ENCODE measurements around the gene VAMP5. TPM values are rescaled to one million over a fixed set of nuclear protein-coding genes. Genes with fewer than 3 reads are reported as not detected.
"Not testable (repeated sequence)": the region's sequence is repeated elsewhere in the genome, so short reads cannot be mapped to it uniquely, and the experiment has no call there.

Gene VAMP5
- total RNA-seq, 1 donor from 2014 or later = 31.7 TPM

GRCh38 chr2:85601771-85602475 lies 17.7 kb downstream of the VAMP5 start:
- Mint-ChIP-seq H3K4me3 (peak overlapping the region; percentile 86), H3K4me1 (ENCODE audit: low read depth) (peaks cover 18% of the 10 kb centered on the region), H3K27ac (no peak overlapping the region), H3K27me3 (ENCODE audit: insufficient read depth) (no peaks in the 10 kb centered on the region), H3K9me3 (no peaks in the 10 kb centered on the region), H3K36me3 (ENCODE audit: low read depth) (peaks cover 10% of the 10 kb centered on the region)
- DNase-seq (ENCODE audit: low spot score) = no peak
- intact Hi-C loops (cut with micrococcal nuclease) = loop anchor here (1.0 to 2.0 kb wide), 5 partner anchors 9 to 184 kb away; partner anchors contain the start of genes MAT2A, SH2D6, USP39 and VAMP5

GRCh38 chr2:85602476-85603234 lies 18.4 kb downstream of the VAMP5 start, which contains the start of gene TMEM150A:
Gene TMEM150A (minus strand): TSS chr2:85602698. CDS start chr2:85601948, 750 bp downstream.
- Mint-ChIP-seq H3K36me3 (ENCODE audit: low read depth) (peaks cover 13% of the 10 kb centered on the region), H3K4me3 (peak within 1 kb of the TSS; percentile 87), H3K4me1 (ENCODE audit: low read depth) (peaks cover 11% of the 10 kb centered on the region), H3K27me3 (ENCODE audit: insufficient read depth) (no peaks in the 10 kb centered on the region), H3K27ac (peak within 1 kb of the TSS; percentile 35), H3K9me3 (no peaks in the 10 kb centered on the region)
- intact Hi-C loops (cut with micrococcal nuclease) = loop anchor here (1.0 to 2.0 kb wide), 7 partner anchors 7 to 184 kb away; partner anchors contain the start of genes GGCX, MAT2A, RNF181 and SH2D6
- DNase-seq (ENCODE audit: low spot score) = peak; percentile 80

GRCh38 chr2:85604133-85604444 lies 19.9 kb downstream of the VAMP5 start:
- H3K4me3 Mint-ChIP-seq; DNase-seq (ENCODE audit: low spot score); H3K27ac Mint-ChIP-seq; H3K9me3 Mint-ChIP-seq; intact Hi-C loops (cut with micrococcal nuclease); H3K27me3 Mint-ChIP-seq (ENCODE audit: insufficient read depth): not testable (repeated sequence)
- Mint-ChIP-seq H3K36me3 (ENCODE audit: low read depth) (peaks cover 21% of the 10 kb centered on the region), H3K4me1 (ENCODE audit: low read depth) (peaks cover 17% of the 10 kb centered on the region)

DNA sequence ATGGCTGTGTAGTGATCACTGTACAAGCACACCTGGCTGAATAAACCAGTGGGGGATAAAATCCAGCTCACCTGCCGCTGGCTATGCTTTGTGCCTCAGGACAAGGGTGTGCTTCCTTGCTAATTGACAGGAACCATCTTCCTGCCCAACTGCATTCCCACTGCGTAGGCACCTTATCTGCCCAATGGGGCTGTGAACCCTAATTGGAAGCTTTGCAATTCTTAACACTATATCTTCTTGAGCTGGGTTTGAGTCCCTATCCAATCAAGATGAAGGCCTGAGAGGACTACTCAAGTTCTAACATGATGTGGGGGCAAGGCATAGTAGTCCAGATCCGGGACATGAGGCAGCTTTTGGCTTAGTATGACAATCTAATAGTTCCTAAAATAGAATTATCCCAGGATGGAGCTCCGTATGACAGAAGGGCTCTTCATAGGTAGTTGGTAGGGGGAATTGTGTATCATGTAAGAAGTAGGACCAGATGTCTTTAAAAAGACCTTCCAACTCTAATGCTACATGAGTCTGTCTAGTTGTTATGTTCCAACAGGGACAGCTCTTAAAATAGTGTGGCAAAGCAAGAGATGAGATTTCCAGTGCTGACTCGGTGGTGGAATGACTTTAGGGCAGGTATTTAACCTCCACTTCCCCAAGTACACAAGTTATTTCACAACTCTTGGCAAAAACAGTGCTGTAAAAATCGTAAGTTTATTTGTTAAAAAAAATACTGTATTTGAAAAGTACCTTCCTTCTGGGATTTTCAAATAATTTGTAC lies 20.5 kb downstream of the VAMP5 start:
- peaks cover 22% of the 10 kb centered on the region for H3K36me3 Mint-ChIP-seq (ENCODE audit: low read depth)
- H3K27ac Mint-ChIP-seq = no peak overlapping the region
- intact Hi-C loops (cut with micrococcal nuclease) = no loop called here
- DNase-seq (ENCODE audit: low spot score) = no peak
- H3K9me3 Mint-ChIP-seq = no peaks in the 10 kb centered on the region
- H3K4me3 Mint-ChIP-seq = peak overlapping the region; percentile 26
- H3K27me3 Mint-ChIP-seq (ENCODE audit: insufficient read depth) = no peaks in the 10 kb centered on the region
- H3K4me1 Mint-ChIP-seq (ENCODE audit: low read depth) = peaks cover 17% of the 10 kb centered on the region

DNA sequence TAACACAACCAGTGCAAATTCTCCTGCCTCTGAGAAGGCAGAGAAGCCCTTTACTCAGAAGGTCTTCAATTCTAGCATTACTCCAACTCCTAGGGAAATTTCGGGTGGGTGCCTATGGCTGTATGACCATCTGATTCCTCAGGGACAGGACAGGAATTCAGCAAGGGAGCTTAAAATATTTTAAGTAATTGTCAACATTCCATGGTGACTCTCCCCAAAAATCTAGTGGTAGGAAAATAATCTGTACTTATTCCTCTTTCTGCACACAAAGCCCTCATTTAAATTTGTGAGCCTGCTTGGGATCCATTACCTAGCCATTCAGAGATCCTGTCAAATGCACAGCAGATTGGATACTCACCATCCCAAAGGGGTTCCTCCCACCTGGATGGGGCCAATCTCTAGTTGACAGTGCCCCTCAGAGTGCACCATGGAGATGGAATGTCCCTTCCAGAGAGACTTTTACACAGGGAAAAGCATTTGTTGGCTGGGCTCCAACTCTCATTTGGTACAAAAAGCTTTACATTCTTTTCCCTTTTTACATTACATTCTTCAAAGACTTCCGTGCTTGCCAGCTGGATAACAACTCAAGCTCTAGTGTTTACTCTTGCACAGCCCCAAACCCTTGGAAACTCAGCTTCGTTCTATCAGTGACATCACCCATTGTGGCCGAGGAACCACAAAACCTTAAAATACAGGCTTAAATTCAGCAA lies 21.3 kb downstream of the VAMP5 start:
- Mint-ChIP-seq H3K27ac (no peak overlapping the region), H3K4me3 (no peak overlapping the region), H3K36me3 (ENCODE audit: low read depth) (peaks cover 26% of the 10 kb centered on the region), H3K4me1 (ENCODE audit: low read depth) (peaks cover 23% of the 10 kb centered on the region), H3K27me3 (ENCODE audit: insufficient read depth) (no peaks in the 10 kb centered on the region), H3K9me3 (no peaks in the 10 kb centered on the region)
- DNase-seq (ENCODE audit: low spot score) = no peak
- intact Hi-C loops (cut with micrococcal nuclease) = no loop called here

GRCh38 chr2:85606116-85606455 lies 21.9 kb downstream of the VAMP5 start:
- no peaks in the 10 kb centered on the region for H3K9me3 Mint-ChIP-seq
- intact Hi-C loops (cut with micrococcal nuclease) = no loop called here
- peaks cover 26% of the 10 kb centered on the region for H3K36me3 Mint-ChIP-seq (ENCODE audit: low read depth)
- peaks cover 23% of the 10 kb centered on the region for H3K4me1 Mint-ChIP-seq (ENCODE audit: low read depth)
- no peak for DNase-seq (ENCODE audit: low spot score)
- H3K4me3 Mint-ChIP-seq = no peak overlapping the region
- no peaks in the 10 kb centered on the region for H3K27me3 Mint-ChIP-seq (ENCODE audit: insufficient read depth)
- H3K27ac Mint-ChIP-seq = no peak overlapping the region

GRCh38 chr2:85607268-85608215 lies 23.3 kb downstream of the VAMP5 start:
- H3K9me3 Mint-ChIP-seq = no peaks in the 10 kb centered on the region
- peaks cover 23% of the 10 kb centered on the region for H3K4me1 Mint-ChIP-seq (ENCODE audit: low read depth)
- no peaks in the 10 kb centered on the region for H3K27me3 Mint-ChIP-seq (ENCODE audit: insufficient read depth)
- H3K36me3 Mint-ChIP-seq (ENCODE audit: low read depth) = peaks cover 28% of the 10 kb centered on the region
- no peak overlapping the region for H3K27ac Mint-ChIP-seq
- no peak overlapping the region for H3K4me3 Mint-ChIP-seq
- no peak for DNase-seq (ENCODE audit: low spot score)
- intact Hi-C loops (cut with micrococcal nuclease) = no loop called here

GRCh38 chr2:85611217-85611704 lies 27.0 kb downstream of the VAMP5 start:
- Mint-ChIP-seq H3K4me1 (ENCODE audit: low read depth) (peaks cover 12% of the 10 kb centered on the region), H3K4me3 (peak overlapping the region; percentile 98), H3K27ac (peak overlapping the region; percentile 89), H3K27me3 (ENCODE audit: insufficient read depth) (no peaks in the 10 kb centered on the region), H3K9me3 (no peaks in the 10 kb centered on the region), H3K36me3 (ENCODE audit: low read depth) (peaks cover 22% of the 10 kb centered on the region)
- intact Hi-C loops (cut with micrococcal nuclease) = loop anchor here (1.0 to 10.0 kb wide), 2 partner anchors 9 to 834 kb away; partner anchors contain the start of genes KDM3A and TMEM150A
- DNase-seq (ENCODE audit: low spot score) = no peak

DNA sequence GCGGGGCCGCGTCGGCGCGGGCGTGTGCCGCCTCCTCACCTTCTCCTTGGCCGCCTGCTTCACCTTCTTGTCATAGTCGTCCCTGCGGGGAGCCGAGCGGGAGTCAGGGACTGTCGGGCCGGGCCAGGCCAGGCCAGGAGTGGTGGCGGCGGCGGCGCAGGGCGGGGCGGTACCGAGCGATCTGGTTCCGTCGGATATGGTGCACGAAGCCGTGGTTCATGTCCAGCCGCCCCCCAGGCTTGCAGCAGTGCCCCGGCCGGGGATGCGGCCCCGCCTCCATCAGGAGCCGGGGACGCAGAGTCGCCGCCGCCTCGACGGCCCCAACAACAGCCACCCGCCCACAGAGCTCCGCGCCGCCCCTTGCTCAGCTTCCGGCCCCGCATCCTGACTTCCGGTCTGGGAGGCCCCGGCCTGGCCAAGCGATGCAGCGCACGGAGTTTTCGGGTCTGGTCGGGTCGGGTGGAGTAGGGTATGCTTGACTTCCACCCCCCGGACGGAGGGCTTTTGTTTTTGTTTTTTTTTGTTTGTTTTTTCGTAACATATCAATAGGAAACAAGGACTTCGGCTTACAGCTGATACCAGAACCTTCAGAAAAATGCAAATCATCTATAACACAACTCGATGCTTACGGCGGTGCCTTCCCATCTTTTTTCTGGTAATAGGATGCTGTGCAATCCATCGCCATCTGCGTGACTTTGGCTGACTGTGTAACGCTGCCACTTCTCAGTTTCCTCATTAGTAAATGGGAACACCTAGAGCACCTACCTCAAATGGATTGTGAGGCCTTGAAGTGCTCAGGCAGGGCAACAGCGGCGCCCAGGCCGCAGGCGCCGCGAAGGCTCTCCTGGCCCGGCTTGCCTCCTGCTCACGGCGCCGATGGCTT lies 27.7 kb downstream of the VAMP5 start, which contains the start of gene C2orf68:
C2orf68 (minus strand) TSS at position 362 of the 883 bp plus-strand sequence; CDS start at position 280, 82 bp downstream.
- peaks cover 12% of the 10 kb centered on the region for H3K4me1 Mint-ChIP-seq (ENCODE audit: low read depth)
- H3K27ac Mint-ChIP-seq = peak within 1 kb of the TSS; percentile 89
- H3K9me3 Mint-ChIP-seq = no peaks in the 10 kb centered on the region
- no peaks in the 10 kb centered on the region for H3K27me3 Mint-ChIP-seq (ENCODE audit: insufficient read depth)
- peak; percentile 86 for DNase-seq (ENCODE audit: low spot score)
- peaks cover 19% of the 10 kb centered on the region for H3K36me3 Mint-ChIP-seq (ENCODE audit: low read depth)
- peak within 1 kb of the TSS; percentile 98 for H3K4me3 Mint-ChIP-seq
- intact Hi-C loops (cut with micrococcal nuclease) = loop anchor here (1.0 to 10.0 kb wide), 4 partner anchors 10 to 833 kb away; partner anchors contain the start of genes KDM3A, POLR1A, RNF181 and TMEM150A

- H3K4me1 Mint-ChIP-seq (ENCODE audit: low read depth) = peaks cover 16% of the 10 kb centered on the region
- no peaks in the 10 kb centered on the region for H3K9me3 Mint-ChIP-seq
- intact Hi-C loops (cut with micrococcal nuclease) = loop anchor here (10.0 kb wide), 1 partner anchor 831 kb away; the partner anchor contains the start of gene KDM3A
- no peaks in the 10 kb centered on the region for H3K27me3 Mint-ChIP-seq (ENCODE audit: insufficient read depth)
- DNase-seq (ENCODE audit: low spot score) = no peak
- H3K4me3 Mint-ChIP-seq = peak overlapping the region; percentile 25
- peaks cover 14% of the 10 kb centered on the region for H3K36me3 Mint-ChIP-seq (ENCODE audit: low read depth)
- no peak overlapping the region for H3K27ac Mint-ChIP-seq
Observed at GRCh38 chr2:85613717-85614515, 29.7 kb downstream of the VAMP5 start.

Data from activated T-helper 1 cell treated with anti-CD3 and anti-CD28 coated beads, Interleukin-12 subunit alpha, Interleukin-12 subunit beta, Interleukin-2, Interleukin-4 antibody, amounts not matched to agents 30 ng/mL and 10 ng/mL and 1 ng/mL, durations not matched to agents 14 hours and 24 hours and 36 hours (primary cell).